WTC11 (cell line): ENCODE results near the gene ABHD17B.

Source experiments
- CTCF ChIP-seq: fragments of 200-600 bp; IDR thresholded peaks from 2 replicates; pipeline ENCODE4 v1.8.0; 2022; ENCODE audit warnings: antibody characterized with exemption
- ELF4 ChIP-seq: sonication (generic); formaldehyde crosslinking; IDR thresholded peaks from 2 replicates; pipeline ENCODE4 v1.8.1; 2022; ENCODE audit warnings: low read depth, mild to moderate bottlenecking, moderate library complexity, missing genetic modification reagents
- JUN ChIP-seq: sonication (generic); formaldehyde crosslinking; IDR thresholded peaks from 2 replicates; pipeline ENCODE4 v1.8.0; 2023; ENCODE audit warnings: mild to moderate bottlenecking, missing genetic modification reagents
- NR2C2 ChIP-seq: sonication (generic); formaldehyde crosslinking; IDR thresholded peaks from 2 replicates; pipeline ENCODE4 v1.8.0; 2022; ENCODE audit warnings: mild to moderate bottlenecking, missing genetic modification reagents

- TF ChIP-seq CTCF (no peak), ELF4 (CRISPR knock-in tag) (no peak), NR2C2 (CRISPR knock-in tag) (no peak), JUN (no peak)
These were observed 89.6 kb downstream of the ABHD17B start for GRCh38 chr9:71821405-71821804.
